Fibroblast of the conjunctiva (primary cell): ENCODE measurements around the gene PLEK2.

Source experiments
- DNase-seq: peaks from one replicate; pipeline ENCODE4 v3.0.0-alpha.2; 2010; ENCODE audit warnings: low read depth

PLEK2 gene

DNA sequence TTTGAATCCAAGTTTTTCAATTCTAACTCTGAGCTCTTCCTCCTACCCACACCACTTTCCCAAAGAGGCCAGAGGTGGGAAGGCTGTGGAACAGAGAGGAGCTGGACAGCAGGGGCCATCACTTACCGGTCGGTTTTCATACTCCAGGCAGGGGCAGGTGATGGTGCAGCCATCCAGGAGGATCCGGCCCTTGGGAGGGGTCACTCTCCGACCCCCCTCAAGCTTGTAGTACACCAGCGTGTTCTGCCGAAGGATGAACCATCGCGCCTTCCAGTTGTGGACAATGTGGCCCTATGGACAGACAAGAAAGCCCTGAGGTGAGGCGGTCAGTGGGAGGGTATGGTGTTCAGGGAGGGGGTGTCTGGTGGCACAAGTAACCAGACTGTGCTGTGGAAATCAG lies 14.4 kb downstream of the PLEK2 start:
- DNase-seq, result no peak

DNA sequence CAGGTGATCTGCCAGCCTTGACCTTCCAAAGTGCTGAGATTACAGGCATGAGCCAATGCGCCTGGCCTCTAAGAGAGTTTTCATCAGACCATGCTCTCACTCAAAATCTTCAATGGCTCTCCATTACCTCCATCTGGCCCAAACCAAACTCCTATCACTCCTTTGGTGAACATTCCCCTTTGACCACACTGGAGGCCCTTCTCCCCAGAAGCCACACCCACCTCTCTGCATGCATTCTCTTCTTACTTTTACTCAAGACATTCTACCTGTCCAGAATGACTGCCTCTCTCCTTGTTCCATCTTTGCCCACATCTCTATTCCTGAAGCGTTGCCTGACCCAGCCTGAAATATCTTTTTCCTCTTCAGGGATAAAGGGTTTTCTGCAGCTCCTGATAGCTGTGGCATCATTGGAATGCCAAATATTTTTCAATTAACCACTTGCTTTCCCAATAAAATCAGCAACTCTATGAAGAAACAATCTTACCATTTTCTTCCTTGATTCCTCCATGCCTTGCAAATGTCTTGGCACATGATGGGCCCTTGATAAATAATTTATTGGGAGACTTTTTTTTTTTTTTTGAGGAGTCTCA lies 15.5 kb downstream of the PLEK2 start:
- no peak for DNase-seq

DNA sequence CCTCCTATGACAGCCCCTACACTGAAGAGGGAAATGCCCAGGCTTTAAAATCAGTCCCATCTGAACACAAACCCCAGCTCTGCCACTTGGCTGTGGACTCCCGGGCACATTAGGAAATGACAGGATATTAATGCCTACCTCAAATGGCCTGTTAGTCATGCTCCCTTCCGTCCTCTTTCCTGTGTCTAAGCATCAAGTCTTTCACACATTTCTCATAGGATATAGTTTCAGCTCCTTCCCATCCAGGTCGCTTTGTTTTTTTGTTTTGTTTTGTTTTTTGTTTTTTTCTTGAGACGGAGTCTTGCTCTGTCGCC lies 16.1 kb downstream of the PLEK2 start:
- no peak for DNase-seq

DNA sequence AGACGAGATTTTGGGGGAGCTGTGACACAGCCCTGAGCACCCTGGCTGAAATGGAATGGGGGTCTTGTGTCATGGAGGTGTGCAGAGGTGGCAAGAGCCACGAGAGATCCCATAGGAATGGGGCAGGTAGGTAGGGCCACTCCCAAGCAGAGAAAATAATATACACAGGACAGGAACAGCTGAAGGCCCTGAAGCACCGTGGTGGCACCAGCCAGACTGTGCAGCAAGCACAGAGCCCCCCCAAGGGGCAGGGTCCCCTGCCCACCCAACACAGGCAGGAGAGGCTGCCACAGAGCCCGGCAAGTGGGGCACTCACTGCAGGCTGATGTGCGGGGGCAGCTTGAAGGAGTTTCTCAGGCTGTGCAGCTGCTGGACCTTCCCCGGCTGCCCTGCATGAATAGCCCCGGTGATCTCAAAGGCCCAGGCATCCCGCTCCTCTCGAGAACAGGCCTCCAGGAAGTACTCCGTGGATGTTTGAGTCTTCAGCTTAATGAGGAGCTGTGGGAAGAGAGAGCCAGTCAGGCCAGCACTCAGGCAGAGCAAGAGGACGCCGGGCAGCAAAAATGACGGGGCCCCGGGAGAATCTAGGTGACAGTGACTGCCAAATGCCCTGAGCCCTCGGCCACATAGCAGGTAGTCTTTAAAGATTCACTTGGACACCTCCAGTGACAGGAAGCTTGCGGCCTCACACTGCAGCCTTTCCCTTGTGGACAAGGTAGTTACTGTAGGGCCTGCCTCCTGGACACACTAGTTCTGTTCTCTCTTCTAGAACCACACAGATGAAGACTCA lies 16.7 kb downstream of the PLEK2 start:
- DNase-seq, result no peak

DNA sequence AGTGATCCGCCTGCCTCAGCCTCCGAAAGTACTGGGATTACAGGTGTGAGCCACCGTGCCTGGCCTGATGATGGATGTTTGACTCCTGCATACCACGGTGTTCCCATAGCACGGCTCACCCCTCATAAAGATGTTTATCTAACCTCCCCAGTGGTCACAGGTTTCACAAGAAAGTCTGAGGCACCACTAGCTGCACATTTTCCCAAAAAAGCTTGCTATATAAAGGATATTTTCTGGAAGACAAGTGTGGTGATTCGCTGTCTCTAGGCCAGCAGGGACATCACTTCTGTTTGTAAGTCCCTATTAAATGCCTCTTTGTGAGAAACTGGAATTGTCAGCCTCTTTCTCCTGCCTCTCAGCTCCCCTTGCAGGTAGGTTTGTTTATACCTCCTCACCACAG lies 18.3 kb downstream of the PLEK2 start:
- no peak for DNase-seq

DNA sequence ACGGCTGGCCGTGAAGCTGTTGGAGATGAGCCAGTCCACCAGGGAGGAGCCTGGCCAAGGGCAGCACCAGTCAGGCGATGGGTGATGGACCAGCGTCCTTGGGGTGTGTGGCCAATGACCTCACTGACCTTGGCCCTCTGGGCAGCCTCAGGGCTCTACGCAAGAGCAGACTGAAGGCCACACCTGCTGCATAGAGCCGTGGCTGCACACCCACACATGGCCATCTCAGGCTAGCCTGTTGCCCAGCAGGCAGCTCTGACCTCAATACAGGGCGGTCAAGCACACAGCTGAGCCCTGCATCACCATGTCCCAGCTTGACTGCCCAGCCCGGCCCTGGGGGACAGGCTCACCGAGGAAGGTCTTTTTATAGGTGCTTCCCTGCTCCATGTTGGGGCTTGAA lies 19.2 kb downstream of the PLEK2 start:
- no peak for DNase-seq

DNA sequence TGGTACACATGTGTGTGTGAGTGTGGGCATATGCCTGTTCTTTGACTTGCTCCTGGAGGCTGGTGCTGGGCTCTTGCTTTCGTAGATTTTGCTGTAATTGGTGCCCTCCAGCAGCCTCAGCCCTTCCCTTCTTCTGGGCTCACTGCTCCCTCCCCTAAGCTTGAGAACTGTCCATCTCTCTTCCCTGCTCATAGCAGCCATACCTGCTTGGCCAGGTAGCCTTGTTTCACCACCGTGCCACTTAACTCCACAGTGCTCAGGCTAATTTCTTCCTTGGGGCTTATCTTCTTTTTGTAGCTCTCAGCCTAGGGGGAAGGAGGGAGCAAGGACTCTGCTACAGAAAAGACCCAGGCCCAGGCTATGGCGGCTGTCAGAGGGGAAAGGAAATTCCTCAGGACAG lies 19.8 kb downstream of the PLEK2 start:
- DNase-seq, result no peak

DNA sequence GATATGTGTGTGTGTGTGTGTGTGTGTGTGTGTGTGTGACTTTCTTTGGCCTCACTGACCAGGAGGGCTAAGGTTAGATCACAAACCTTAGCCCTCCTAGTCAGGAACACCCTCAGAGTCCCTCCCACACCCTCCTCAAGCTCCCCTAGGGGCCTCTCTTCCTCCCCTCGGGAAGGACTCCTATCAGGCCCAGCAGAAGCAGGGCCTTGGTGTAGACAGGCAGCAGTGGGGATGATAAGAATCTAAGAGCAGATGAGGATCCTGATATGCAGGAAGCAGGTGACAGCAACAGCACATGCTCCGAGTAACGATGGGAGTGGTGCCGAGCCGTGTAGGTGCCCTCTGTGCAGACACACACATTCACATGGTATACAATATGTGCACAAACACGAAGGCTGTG lies 20.7 kb downstream of the PLEK2 start:
- no peak for DNase-seq

DNA sequence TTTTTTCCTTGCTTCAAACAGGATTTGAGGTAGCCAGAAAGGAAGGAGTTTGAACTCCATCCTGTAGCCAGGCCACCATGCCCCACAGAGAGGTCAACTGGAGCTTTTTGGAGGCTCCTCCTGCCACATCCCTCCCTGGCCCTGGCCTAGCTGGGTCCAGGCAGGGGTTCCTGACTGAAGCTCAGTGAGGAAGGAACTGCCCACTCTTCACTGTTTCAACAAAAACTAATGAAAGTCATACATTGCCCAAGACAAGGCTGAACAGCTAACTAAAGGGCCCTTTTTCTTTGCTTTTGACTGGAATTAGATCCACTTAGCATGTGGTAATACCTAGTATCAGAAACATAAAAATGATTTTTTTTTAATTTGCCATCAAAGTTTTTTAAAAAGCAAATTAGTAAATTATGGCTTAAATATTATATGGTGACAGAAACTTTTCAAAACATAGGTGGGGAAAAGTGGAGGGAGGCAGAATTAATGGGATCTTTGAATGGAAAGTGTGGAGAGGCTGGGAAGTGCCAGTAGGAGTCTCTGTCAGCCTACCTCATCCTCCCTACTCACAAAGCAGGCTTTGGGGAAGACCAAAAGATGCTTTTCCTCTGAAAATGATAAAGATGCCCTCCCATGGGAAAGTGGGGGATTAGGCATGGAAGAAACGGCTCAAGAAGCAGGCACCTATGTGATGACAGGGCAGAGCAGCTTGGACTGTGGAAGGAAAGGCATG lies 22.0 kb downstream of the PLEK2 start:
- DNase-seq, result no peak

DNA sequence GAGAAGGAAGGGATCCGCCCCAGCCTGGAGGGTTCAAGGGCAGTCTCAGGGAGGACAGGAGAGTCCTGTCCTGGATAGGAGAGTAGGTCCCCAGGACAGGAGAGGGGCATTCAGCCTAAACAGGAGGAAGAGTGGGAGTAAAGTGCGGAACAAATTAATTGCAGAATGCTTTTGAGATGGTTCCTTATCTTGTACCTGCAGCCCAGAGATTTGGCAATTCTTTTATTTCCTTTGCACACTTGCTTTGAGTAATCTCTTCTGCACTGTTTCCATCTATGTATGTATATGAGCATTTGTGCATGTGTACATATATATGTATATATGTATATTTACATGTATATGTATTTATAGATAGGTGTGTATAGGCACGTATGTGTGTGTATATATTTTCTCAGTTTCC lies 22.7 kb downstream of the PLEK2 start:
- no peak for DNase-seq

DNA sequence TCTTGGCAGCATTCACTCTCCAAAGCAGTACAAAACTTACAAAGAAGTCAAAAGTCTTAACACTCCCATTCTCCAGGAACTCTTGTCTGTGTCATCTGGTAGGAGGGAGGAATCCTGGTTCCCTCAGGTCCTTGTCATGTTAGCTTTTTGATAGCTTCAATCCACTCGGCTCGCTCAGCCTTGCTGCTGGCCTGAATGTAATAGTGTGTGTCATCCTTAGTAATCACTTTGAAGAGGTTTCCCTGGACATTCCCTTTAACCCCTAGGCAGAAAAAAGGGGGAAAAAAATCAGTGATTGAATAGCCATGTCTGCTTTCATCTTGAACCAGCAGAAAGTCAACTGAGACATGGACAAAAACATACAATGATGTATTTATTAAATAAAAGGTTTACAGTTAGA lies 24.8 kb downstream of the PLEK2 start:
- DNase-seq, result no peak

DNA sequence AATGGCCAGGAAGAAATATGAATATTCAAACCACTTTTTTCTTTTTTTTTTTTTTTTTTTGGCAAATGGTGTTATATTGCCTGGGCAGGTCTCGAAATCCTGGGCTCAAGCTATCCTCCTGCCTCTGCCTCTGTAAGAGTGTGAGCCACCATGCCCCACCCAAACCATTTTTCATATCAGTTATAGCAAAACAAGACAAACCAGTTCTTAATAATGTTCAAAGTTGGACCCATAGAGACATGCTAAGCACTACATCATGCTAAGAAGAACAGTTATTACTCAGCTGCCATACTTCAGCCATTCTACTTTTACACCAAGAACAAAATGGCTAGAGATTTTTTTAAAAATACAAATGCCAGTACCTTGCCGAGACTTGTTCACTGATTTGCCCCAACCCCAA lies 26.3 kb downstream of the PLEK2 start:
- DNase-seq, result no peak

DNA sequence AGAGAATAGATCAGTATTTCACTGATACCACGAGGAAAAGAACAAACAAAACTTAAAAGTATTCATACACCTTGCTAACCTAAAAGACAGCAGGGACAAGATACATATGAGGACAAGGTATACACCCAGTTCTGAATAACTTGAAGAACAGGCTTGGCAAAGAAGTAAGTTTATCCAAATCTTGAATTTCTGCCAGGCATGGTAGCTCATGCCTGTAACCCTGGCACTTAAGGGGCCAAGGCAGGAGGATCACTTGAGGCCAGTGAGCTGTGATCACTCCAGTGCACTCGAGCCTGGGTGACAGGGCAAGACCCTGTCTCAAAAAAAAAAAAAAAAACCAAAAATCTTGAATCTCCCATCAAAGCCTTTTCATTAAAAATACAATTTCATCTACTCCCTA lies 26.8 kb downstream of the PLEK2 start:
- no peak for DNase-seq

DNA sequence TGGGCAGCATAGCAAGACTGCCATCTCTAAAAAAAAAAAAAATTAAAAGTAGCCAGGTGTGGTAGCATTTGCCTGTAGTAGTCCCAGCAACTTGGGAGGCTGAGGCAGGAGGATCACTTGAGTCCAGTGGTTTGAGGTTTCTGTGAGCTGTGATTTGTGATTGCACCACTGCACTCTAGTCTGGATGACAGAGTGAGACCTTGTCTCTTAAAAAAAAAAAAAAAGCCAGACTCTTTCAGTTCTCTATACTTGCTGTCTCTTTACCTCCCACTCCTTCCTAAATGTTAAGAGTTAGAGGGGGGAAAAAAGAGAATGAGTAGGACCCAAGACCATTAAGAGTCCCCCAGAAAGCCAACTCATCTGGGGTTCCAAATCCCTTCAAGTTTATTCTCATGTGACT lies 34.0 kb downstream of the PLEK2 start:
- DNase-seq, result no peak

DNA sequence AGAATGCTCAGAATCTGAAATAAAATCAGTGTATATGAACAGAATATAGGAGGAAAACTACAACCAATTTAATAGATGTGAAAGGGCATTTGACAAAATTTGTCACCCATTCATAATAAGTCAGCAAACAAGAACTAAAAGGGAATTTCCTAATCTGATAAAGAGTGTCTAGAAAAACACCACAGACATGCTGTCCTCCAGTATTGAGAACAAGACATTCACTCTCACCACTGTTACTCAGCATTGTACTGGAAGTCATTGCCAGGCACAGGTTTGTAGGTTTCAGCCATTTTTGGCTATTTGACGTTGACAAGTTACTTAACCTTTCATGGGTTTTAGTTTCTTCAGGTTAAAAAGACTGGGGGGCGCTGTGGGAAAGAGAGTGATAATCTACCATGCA lies 38.6 kb downstream of the PLEK2 start:
- no peak for DNase-seq

DNA sequence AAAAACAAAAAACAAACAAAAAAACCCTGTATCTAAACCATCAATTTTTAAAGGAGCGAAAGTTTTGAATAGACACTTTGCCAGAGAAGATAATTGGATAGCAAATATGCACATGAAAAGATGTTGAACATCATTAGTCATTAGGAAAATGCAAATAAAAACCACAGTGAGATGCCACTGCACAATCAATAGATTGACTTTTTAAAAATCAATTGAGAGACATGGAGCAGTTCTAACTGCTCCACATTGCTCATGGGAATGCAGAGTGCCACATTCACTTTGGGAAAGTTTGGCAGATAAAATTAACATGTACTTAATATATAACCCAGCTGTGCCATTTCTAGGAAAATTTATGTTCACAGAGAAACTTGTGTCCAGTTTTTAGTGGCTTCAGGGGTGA lies 39.1 kb downstream of the PLEK2 start:
- DNase-seq, result no peak

DNA sequence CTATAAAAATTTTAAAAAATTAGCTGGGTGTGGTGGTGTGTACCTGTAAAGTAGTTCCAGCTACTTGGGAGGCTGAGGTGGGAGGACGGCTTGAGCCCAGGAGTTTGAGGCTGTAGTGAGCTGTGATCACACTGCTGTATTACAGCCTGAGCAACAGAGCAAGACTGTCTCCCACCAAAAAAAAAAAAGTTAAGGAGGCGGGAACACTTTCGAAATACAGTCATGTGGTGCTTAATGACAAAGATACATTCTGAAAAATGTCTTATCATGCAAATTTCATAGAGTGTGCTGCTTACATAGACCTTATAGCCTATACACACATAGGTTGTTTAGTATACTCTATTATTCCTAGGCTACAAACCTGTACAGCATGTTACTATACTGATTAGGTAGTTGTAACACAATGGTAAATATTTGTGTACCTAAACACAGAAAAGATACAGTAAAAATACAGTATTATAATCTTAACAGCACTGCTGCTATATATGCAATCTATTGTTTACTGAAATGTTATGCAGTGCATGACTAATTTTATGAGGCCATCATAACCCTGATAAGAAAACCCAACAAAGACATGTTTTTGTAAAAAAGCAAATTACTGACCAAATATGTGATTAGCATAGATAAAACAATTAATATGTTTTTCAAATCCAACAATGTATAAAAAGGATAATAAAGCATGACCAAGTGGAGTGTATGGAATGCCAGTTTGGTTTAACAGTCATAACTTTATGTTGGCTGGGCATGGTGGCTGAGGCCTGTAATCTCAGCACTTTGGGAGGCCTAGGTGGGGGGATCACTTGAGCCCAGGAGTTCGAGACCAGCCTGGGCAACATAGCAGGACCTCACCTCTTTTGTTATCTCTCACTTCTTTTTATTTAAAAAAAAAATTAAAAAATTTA lies 40.5 kb downstream of the PLEK2 start:
- no peak for DNase-seq

DNA sequence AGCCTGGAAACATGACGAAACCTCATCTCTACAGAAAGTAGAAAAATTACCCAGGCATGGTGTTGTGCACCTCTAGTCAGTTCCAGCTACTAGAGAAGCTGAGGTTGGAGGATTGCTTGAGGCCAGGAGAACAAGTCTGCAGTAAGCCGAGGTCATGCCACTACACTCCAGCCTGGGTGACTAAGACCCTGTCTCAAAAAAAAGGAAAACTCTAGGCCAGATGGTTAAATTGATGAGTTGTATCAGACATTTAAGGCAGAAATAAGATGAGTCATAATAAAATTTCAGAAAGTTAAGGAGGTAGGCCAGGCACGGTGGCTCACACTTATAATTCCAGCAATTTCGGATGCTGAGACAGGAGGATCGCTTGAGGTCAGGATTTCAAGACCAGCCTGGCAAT lies 41.1 kb downstream of the PLEK2 start:
- no peak for DNase-seq

DNA sequence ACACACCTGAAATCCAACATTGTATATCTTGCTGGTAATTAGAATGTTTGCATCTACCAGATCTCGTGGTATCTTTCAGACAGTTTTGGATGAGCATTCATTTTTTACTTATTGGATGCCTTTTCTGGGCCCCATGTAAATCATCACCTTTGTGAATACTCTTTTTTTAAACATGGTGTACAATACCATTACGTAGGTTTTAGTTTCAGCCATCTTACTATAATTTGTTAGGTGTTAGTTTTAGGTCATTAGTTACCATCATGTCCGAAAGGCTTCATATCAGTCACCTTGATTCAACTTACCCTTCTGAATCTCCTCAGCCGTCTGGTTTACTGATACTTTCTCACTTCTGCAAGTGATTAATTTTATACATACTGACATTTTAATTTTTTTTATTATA lies 46.5 kb downstream of the PLEK2 start:
- DNase-seq, result no peak

DNA sequence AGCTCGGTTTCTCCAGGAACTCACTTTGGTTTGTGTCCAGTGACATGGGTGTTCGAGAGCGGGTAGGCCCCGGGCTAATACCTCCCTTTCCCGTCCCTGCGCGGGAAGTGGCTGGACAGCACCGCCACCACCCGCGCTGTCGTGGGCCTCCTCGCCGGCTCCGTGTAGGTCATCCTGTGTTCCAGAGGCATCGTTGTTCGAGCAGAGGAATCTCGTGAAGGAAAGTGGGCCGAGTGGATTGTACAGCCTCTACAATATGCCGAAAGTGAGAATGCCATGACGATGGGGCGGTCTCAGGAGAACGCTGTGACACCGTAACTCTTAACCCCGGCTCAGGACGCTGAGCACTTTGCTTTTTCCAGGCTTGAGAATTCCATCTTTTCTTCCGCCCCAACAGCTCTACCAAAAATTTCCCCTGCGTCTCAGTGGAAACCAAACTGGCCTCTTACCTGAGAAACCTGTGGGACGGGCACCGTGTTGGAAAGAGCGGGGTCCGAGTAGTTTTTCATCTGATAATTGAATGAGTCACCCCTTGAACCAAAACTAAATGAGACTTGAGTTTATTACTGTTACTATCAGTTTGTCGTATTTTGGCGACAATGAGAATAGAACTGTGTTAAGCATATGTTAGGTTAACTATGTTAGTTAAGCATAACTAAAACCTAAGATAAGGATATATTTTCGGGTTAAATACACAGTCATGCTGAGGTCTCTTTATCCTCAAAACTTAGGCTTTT lies 51.3 kb downstream of the PLEK2 start:
- no peak for DNase-seq

DNA sequence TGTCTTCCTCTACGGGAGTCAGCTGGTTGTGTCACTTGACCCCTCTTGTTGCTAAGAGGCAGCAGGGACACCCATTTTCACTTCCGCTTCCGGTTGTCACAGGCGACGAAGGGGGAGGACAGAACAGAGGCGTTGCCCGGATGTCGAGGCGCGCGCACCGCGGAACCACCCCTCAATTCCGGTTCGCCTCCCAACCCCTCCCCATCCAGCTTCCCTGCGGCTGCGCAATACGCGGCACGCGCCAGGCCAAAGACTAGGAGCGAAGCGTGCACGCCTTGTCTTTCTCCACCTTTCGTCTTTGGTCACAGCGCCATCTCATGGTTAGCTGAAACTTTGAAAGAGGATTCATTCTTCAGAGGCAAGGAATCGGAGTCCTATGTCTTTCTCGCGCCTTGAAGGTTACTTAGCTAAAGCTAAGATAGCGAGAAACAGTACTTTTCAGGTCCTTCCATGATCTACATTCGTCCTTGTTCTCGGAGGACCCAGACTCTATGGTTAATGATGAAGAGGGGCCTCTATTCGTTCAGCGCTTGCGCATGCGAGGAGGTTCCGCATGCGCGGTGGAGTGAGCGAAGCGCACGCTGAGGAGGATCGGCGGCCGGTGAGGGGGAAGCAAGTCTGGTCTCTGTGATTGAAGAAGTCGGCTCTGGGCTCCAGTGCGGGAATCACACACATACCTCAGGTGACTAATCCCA lies 52.0 kb downstream of the PLEK2 start, which contains the start of the genes ATP6V1D and EIF2S1:
Gene ATP6V1D, minus strand, starts transcription at position 30 of the 695 bp plus-strand sequence. CDS start 106 bp downstream, outside the sequence.
Gene EIF2S1, plus strand, starts transcription at position 554 of the 695 bp plus-strand sequence. CDS start 4,440 bp downstream, outside the sequence.
- peak; percentile 99 for DNase-seq
